ENCODE data around the gene SLC38A6.

The SLC38A6 gene

DNA sequence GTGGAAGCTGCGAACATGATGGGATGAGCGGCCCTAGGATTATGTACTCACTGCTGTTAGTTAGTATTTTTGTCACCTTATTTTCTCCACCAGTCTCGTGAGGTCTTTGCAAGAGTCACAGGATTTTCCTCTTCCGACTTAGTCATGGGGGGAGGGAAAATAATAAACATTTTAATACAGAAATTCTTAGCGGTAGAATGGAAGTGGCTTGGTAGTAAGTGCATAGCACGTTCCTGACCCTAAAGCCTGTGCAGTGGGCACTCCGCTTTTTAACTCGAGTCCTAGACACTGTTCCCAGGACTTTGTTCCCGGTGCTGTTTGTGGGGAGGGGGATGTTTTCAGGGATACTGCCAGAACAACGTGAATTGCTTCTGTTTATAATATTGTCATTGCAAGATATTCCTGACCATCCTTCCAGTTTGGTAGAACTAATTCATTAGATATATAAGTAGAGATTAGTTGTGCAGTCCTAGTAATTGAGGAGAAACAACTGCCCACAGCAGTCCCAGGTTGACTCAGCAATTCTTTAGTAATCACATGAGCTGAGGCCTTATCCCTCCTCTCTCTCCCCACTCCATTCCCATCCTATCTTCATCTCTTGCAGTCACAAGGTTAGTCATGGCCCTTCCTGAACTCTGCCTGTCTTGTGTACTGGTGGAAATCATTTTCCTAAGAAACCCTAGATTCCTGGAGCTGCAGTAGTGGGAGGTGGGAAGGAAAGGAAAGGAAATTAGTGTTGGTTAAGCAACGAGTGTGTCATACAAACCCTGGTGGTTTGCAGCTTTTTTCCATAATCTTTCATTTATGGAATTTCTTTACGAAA lies 799 bp downstream of the SLC38A6 start:
- DNase-seq, result peak; percentile 72

DNA sequence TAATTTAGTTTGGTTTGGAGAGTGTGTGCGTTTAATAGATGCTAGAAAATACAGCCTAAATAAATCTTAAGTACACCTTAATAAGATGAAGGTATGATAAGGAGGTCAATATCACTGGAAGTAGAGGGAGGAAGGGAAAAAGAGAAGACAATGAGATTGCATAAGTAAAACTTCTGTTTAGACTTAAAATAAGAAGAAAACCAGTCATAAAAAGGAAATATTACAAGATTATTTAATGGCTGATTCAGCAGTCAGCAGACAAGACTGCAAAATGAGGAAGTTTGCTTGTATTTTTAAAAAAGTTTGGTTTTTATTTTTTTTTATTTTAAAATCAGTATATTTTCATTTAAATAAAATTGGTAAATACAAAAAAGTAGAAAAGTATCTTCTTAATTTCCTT lies 3.2 kb downstream of the SLC38A6 start:
- DNase-seq, result no peak

GRCh38 chr14:60986500-60986899 lies 5.5 kb downstream of the SLC38A6 start:
- no peak for DNase-seq

- peak; percentile 93 for DNase-seq
These were observed 8.6 kb downstream of the SLC38A6 start for GRCh38 chr14:60989599-60989998.

- DNase-seq, result no peak
These were observed 17.6 kb downstream of the SLC38A6 start for GRCh38 chr14:60998617-60999016.

- no peak for DNase-seq
These were observed 18.5 kb downstream of the SLC38A6 start for GRCh38 chr14:60999536-60999935.

GRCh38 chr14:61003571-61003970 lies 22.5 kb downstream of the SLC38A6 start:
- no peak for DNase-seq

- DNase-seq, result no peak
These were observed 38.5 kb downstream of the SLC38A6 start for GRCh38 chr14:61019537-61019936.

DNA sequence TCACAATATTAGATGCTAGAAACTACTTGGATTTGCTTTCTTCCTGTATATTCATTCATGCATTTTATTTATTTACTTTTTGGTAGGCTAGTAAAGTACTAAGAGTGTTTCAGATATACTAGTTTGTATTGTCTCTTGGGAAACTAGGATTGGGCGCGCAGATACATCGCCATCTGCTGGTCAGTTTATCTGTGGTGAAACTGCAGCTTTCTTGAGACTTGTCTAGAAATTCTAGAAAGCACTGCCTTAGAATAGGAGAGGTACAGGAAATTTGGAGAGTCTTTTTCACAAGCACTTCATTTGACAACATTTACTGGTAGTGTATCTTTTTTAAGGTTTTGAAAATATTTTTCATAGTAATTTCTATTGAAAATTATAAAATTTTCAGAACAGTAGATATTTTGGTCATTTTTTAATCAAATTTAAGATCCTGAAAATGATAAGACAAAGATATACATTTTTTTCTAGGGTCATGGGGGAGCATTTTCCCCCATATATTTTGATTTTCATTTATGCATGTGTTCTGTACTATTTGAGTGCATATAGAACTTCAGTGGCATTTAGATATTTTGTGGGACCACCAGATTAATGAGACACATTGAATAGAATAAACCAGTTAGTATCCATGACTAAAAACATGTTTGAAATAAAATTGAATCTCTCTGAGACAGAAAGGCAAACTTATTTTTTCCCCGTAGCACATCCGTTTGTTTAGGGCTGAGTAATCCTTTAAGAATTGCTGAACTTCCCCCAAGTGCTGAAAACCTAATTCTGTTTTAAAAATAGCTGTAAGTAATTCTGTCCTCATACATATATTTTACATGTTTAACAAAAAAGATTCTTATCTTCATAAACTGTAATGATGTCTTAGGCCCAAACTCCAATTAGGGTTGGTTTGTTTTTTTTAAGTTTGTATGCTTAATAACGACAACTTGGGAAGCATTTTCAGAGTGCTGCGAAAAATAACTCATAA lies 44.5 kb downstream of the SLC38A6 start:
- DNase-seq, result peak; percentile 75

DNA sequence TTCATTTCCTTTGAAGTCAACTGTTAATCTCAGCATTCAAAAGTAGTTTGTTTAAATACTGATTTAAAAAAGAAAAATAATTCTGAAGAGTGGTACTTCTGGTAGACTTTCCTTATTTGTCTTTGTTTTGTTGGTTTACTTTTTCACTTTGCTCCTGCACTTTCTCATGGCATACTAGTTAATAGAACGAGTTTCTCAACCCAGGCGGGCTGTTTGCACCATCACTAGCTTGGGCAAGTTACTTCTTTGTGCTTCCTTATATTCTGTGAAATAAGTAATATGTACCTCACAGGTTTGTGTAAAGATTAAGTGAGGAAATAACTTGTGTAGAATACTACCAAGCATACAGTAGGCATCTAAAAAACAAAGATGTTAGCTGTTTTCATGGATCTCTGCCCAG lies 45.5 kb downstream of the SLC38A6 start:
- no peak for DNase-seq

- no peak for DNase-seq
These were observed 50.0 kb downstream of the SLC38A6 start for GRCh38 chr14:61031026-61031425.

- DNase-seq, result no peak
These were observed 52.0 kb downstream of the SLC38A6 start for GRCh38 chr14:61033054-61033453.

GRCh38 chr14:61033855-61034254 lies 52.8 kb downstream of the SLC38A6 start:
- DNase-seq, result no peak

DNA sequence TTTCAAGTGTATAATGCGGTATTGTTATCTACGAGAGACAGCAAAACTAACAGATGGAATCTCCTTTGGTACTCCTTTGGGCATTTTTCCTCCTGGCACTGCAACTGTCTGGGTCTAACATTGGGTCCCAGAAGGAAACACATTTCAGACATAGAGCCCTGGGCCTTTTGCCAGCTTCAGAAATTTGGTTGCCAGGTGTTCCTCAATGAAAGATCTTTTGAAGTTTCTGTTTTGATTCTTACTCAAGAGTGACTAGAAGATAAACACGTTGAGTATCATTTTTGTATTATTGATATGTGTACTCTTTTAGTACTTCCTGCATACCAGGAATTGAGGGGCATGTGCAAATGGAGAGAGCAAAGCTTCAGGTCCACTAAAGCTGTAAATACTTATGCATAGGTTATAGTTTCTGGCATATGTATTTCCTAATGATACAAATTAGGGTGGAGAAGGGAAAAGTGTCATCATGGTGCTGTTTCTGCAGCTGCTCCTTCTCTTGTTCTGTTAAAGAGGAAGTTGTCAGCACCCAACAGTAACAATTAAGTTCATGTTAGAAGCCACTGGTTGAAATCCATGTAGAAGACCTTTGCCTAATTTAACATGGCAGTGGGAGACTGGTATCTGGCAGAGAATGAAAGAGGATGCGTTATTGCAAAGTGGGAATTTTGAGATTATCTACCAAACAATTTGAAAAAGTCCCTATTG lies 53.5 kb downstream of the SLC38A6 start:
- no peak for DNase-seq

- no peak for DNase-seq
These were observed 56.2 kb downstream of the SLC38A6 start for GRCh38 chr14:61037215-61037614.

DNA sequence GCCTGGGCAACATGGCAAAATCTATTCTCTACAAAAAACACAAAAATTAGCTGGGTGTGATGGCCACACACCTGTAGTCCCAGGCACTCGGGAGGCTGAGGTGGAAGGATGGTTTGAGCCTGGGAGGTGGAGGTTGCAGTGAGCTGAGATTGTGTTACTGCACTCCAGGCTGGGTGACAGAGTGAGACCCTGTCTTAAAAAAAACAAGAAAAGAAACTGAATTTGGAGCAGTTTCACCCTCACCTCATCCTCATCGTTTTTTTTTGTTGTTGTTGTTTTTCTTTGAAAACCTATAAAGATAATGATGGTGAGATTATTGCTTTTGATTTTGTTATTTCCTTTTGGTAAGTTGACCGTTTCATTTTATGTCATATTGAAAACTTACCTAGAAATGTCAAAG lies 60.7 kb downstream of the SLC38A6 start:
- no peak for DNase-seq

- DNase-seq, result no peak
These were observed 61.2 kb downstream of the SLC38A6 start for GRCh38 chr14:61042220-61042619.

GRCh38 chr14:61043506-61043905 lies 62.5 kb downstream of the SLC38A6 start:
- DNase-seq, result no peak

GRCh38 chr14:61047021-61047420 lies 66.0 kb downstream of the SLC38A6 start:
- DNase-seq, result no peak

- no peak for DNase-seq
These were observed 67.6 kb downstream of the SLC38A6 start for GRCh38 chr14:61048640-61049039.

GRCh38 chr14:61050417-61050816 lies 69.4 kb downstream of the SLC38A6 start:
- DNase-seq, result no peak

DNA sequence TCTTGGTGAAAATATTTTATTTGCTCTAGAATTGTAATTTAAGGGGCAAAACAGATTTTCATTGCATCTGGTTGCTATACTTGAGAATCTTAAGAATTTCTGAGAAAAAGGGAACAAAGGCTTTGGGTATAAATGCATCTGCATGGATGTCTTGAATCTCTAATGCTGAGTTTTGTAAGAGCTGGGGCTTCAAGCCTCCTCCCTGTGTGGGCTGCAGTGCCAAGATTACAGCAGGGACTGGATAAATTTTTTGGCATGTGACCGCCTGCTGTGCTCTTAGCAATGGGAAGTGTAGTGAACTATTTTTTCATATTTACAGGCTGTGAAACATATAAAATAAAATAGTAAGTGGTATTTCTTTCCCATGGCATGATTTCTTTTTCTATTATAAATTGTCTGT lies 70.0 kb downstream of the SLC38A6 start:
- DNase-seq, result peak; percentile 25

- DNase-seq, result no peak
These were observed 70.6 kb downstream of the SLC38A6 start for GRCh38 chr14:61051621-61052020.
